Psoas muscle (tissue), 8 donors: ENCODE measurements around the gene SURF2. TPM values are rescaled to one million over a fixed set of nuclear protein-coding genes. Genes with fewer than 3 reads are reported as not detected.
A peak's percentile ranks its signal among the peaks of the same experiment; 100 is the strongest.
"Not testable (repeated sequence)": the region's sequence is repeated elsewhere in the genome, so short reads cannot be mapped to it uniquely, and the experiment has no call there.

Experiments
- ATAC-seq, 4 donors: fragments of 200-7000 bp; cut with Tn5 transposase; one replicate each; pipeline ENCODE4 v1.9.1; 2020; ENCODE audit warnings: moderate library complexity in 3 of 4, mild to moderate bottlenecking in 2 of 4
- DNase-seq, 2 donors: peaks; one replicate each; pipeline ENCODE4 v3.0.0-alpha.2; 2020
- H3K27ac ChIP-seq: fragments of 200-600 bp; one replicate; pipeline ENCODE4 v1.8.0; 2022
- H3K27me3 ChIP-seq, 3 donors: fragments of 200-600 bp in 1 of 3; one replicate each; pipeline versions ENCODE4 v1.6.1 to v1.8.0; 2013 to 2022; ENCODE audit warnings: low read length in 2 of 3, mild to moderate bottlenecking in 2 of 3, moderate library complexity in 1 of 3; ENCODE audit not compliant: insufficient read depth in 3 of 3
- H3K36me3 ChIP-seq, 2 donors: fragments of 200-600 bp in 1 of 2; one replicate each; pipeline versions ENCODE4 v1.6.1 to v1.8.0; 2013 to 2022; ENCODE audit warnings: low read depth in 1 of 2, mild to moderate bottlenecking in 1 of 2, moderate library complexity in 1 of 2; ENCODE audit not compliant: insufficient read depth in 1 of 2
- H3K4me1 ChIP-seq: fragments of 200-600 bp; one replicate; pipeline ENCODE4 v1.8.0; 2022
- H3K4me3 ChIP-seq: fragments of 200-600 bp; one replicate; pipeline ENCODE4 v1.8.0; 2022; ENCODE audit warnings: mild to moderate bottlenecking
- H3K9me3 ChIP-seq: fragments of 200-600 bp; one replicate; pipeline ENCODE4 v1.8.0; 2022
- CTCF ChIP-seq: fragments of 200-600 bp; IDR thresholded peaks from one replicate; pipeline ENCODE4 v1.8.0; 2022; ENCODE audit warnings: antibody characterized with exemption
- WGBS, 3 donors: extraction: QIAGEN DNeasy Blood & Tissue Kit; methylation state at CpG; one replicate each; pipeline versions ENCODE4 v1.1.6 to v1.1.7; 2013; 5-methylcytosine and 5-hydroxymethylcytosine counted together
- intact Hi-C, 2 donors: fragments of 100-400 bp; cut with DNase I; formaldehyde crosslinking; loops; one replicate each; pipeline versions ENCODE4 v1.11.0 to v1.14.2; 2022
- polyA plus RNA-seq, 3 donors: library from polyadenylated mRNA; stranded (reverse); fragments of 200-250 nt; gene quantifications; one replicate each; pipeline ENCODE4 v1.2.3, GENCODE V29; 2013
- total RNA-seq, 4 donors: library from RNA; stranded (reverse); fragmentation: NEBNext Ultra II Directional in 2 of 4; extraction: Animal tissue kit (Norgen Biotek cat#: 25700) in 2 of 4; gene quantifications; one replicate each; pipeline versions ENCODE4 v1.2.1 to v1.2.4, GENCODE V29; 2021 to 2023
- donor health status: healthy with polysubstance abuse.
- donor health status: DM: no; HTN: no; CAD: no; lungs with moderate emphysema.
- donor health status: Bipolar disorder and iron deficiency.
- donor health status: healthy.
- donor health status: DM: yes; HTN: yes; CAD: no.
- donor health status: DM: no; HTN: no; CAD: no.
- donor health status: DM: no; HTN: no; CAD: no.
- donor health status: DM: yes; HTN: yes; CAD: no.

SURF2 gene
- total and polyA plus RNA-seq, 7 donors: 10.9 to 50.6 (median 13.8) TPM

- 0 to 1% (median 0%) methylated on average over 50 to 120 of the region's 120 CpGs for WGBS, 3 donors
- intact Hi-C loops: loop anchor here (2.0 to 5.0 kb wide), 3 partner anchors 23 to 39 kb away; partner anchors contain the start of gene SURF6 (in 1 of the 2)
- ATAC-seq: peak; percentile 96 to 98 (median 98)
- no peaks in the 10 kb centered on the region for H3K9me3 ChIP-seq
- peaks cover 41% of the 10 kb centered on the region for H3K4me1 ChIP-seq
- H3K36me3 ChIP-seq: peaks cover 0 to 3% of the 10 kb centered on the region in 2 donors
- peak within 1 kb of the TSS; percentile 97 for H3K27ac ChIP-seq
- no peaks in the 10 kb centered on the region for H3K27me3 ChIP-seq
- H3K4me3 ChIP-seq: peak within 1 kb of the TSS; percentile 100
- no peak for TF ChIP-seq CTCF
- DNase-seq: peak; percentile 96 to 98
Observed at GRCh38 chr9:133375724-133376654, 19.6 kb downstream of the SURF2 start, which contains the start of the genes STKLD1 and SURF4. TSS of gene STKLD1 (plus strand) at chr9:133376366. CDS start at chr9:133376474, 108 bp downstream. TSS of gene SURF4 (minus strand) at chr9:133376060. CDS start at chr9:133375969, 91 bp downstream.

- not testable (repeated sequence) for H3K4me3 ChIP-seq, DNase-seq, H3K36me3 ChIP-seq, ATAC-seq, H3K27ac ChIP-seq, H3K9me3 ChIP-seq, H3K27me3 ChIP-seq
- H3K4me1 ChIP-seq: peaks cover 29% of the 10 kb centered on the region
- WGBS, 3 donors: 88 to 94% (median 89%) methylated on average over 14 of the region's 14 CpGs
- intact Hi-C loops: loop anchor here (2.0 to 5.0 kb wide), 2 partner anchors 28 to 40 kb away; partner anchors contain the start of gene SURF6 (in 1 of the 2)
Observed at GRCh38 chr9:133377280-133377679, 20.9 kb downstream of the SURF2 start.

GRCh38 chr9:133377721-133378216 is 21.4 kb downstream of the SURF2 start:
- H3K27ac ChIP-seq: no peak overlapping the region
- intact Hi-C loops: loop anchor here (2.0 to 5.0 kb wide), 2 partner anchors 27 to 40 kb away; partner anchors contain the start of gene SURF6 (in 1 of the 2)
- 58 to 75% (median 65%) methylated on average over 6 of the region's 6 CpGs for WGBS, 3 donors
- H3K9me3 ChIP-seq: no peaks in the 10 kb centered on the region
- peaks cover 24% of the 10 kb centered on the region for H3K4me1 ChIP-seq
- H3K36me3 ChIP-seq: no peaks in the 10 kb centered on the region
- H3K27me3 ChIP-seq: no peaks in the 10 kb centered on the region
- ATAC-seq (no peak), DNase-seq (no peak)
- no peak for TF ChIP-seq CTCF
- no peak overlapping the region for H3K4me3 ChIP-seq

- TF ChIP-seq CTCF: no peak
- no peaks in the 10 kb centered on the region for H3K36me3 ChIP-seq
- no peak for ATAC-seq
- no peaks in the 10 kb centered on the region for H3K9me3 ChIP-seq
- DNase-seq: no peak
- no peak overlapping the region for H3K4me3 ChIP-seq
- 73 to 87% (median 82%) methylated on average over 1 of the region's 1 CpG for WGBS, 3 donors
- no peaks in the 10 kb centered on the region for H3K27me3 ChIP-seq
- intact Hi-C loops: loop anchor here in 1 of 2 donors (5.0 kb wide), 1 partner anchor 41 kb away; the partner anchor contains the start of gene SURF6
- H3K27ac ChIP-seq: no peak overlapping the region
- H3K4me1 ChIP-seq: peaks cover 19% of the 10 kb centered on the region
Observed at GRCh38 chr9:133378408-133378962, 22.1 kb downstream of the SURF2 start.
